Vagina (tissue), 2 donors: ENCODE measurements around the gene SSBP2. TPM values are rescaled to one million over a fixed set of nuclear protein-coding genes. Genes with fewer than 3 reads are reported as not detected.
"Not testable (repeated sequence)": the region's sequence is repeated elsewhere in the genome, so short reads cannot be mapped to it uniquely, and the experiment has no call there.

Experiments
- DNase-seq, 2 donors: peaks; one replicate each; pipeline ENCODE4 v3.0.0-alpha.2; 2017; ENCODE audit errors: extremely low spot score in 2 of 2
- H3K27ac ChIP-seq: fragments of 200-600 bp; sonication (generic); one replicate; pipeline ENCODE4 v1.5.1; 2019
- H3K27me3 ChIP-seq: fragments of 200-600 bp; sonication (generic); one replicate; pipeline ENCODE4 v1.5.1; 2019
- H3K36me3 ChIP-seq, 2 donors: fragments of 200-600 bp; sonication (generic); one replicate each; pipeline ENCODE4 v1.5.1; 2017 to 2019
- H3K4me1 ChIP-seq: fragments of 200-600 bp; sonication (generic); one replicate; pipeline ENCODE4 v1.5.1; 2019
- H3K4me3 ChIP-seq, 2 donors: fragments of 200-600 bp; sonication (generic); 1 replicate in 1 of 2; 2 replicates in 1 of 2; pipeline ENCODE4 v1.5.1; 2016 to 2019
- H3K9me3 ChIP-seq: fragments of 200-600 bp; sonication (generic); one replicate; pipeline ENCODE4 v1.5.1; 2019
- CTCF ChIP-seq, 3 experiments: fragments of 450-650 bp in 2 of 3; fragments of 200-600 bp in 1 of 3; sonication (generic) in 1 of 3; IDR thresholded peaks; one replicate each; pipeline ENCODE4 v1.5.1; 2017 to 2019; ENCODE audit warnings: antibody characterized with exemption in 3 of 3, mild to moderate bottlenecking in 2 of 3, moderate library complexity in 2 of 3
- POLR2A ChIP-seq, 2 donors: fragments of 450-650 bp; IDR thresholded peaks; one replicate each; pipeline ENCODE4 v1.6.1; 2017; ENCODE audit warnings: antibody characterized with exemption in 2 of 2, mild to moderate bottlenecking in 2 of 2, moderate library complexity in 2 of 2
- POLR2AphosphoS5 ChIP-seq, 2 donors: sonication (generic); formaldehyde crosslinking; IDR thresholded peaks; one replicate each; pipeline ENCODE4 v1.9.0; 2017; ENCODE audit warnings: antibody characterized with exemption in 2 of 2, mild to moderate bottlenecking in 2 of 2, low read depth in 1 of 2; ENCODE audit not compliant: insufficient read depth in 1 of 2
- intact Hi-C: fragments of 100-400 bp; cut with DNase I; formaldehyde crosslinking; loops from one replicate; pipeline ENCODE4 v1.15.1; 2023
- total RNA-seq: library from RNA; depleted of rRNA; stranded (reverse); fragments of >200 nt; gene quantifications from one replicate; pipeline ENCODE4 v1.2.3, GENCODE V29; 2016

Gene SSBP2
- total RNA-seq, 1 donor from 2014 or later: 66.3 TPM

GRCh38 chr5:81408496-81408895 lies 342.4 kb downstream of the SSBP2 start:
- H3K4me1 ChIP-seq: no peaks in the 10 kb centered on the region
- DNase-seq: no peak
- TF ChIP-seq CTCF (IDR thresholded peaks at IDR 0.05) (no peak), POLR2AphosphoS5 (IDR thresholded peaks at IDR 0.05; ENCODE audit: insufficient read depth in 1 of 2, low read depth in 1 of 2) (no peak), POLR2A (IDR thresholded peaks at IDR 0.05) (no peak)
- no peaks in the 10 kb centered on the region for H3K36me3 ChIP-seq
- intact Hi-C loops: no loop called here
- no peak overlapping the region for H3K4me3 ChIP-seq
- H3K9me3 ChIP-seq: no peaks in the 10 kb centered on the region
- no peak overlapping the region for H3K27ac ChIP-seq
- no peaks in the 10 kb centered on the region for H3K27me3 ChIP-seq

GRCh38 chr5:81407811-81408210 lies 343.1 kb downstream of the SSBP2 start:
- H3K4me1 ChIP-seq, H3K9me3 ChIP-seq, H3K36me3 ChIP-seq, intact Hi-C loops, DNase-seq, H3K27ac ChIP-seq, H3K27me3 ChIP-seq, H3K4me3 ChIP-seq: not testable (repeated sequence)

DNA sequence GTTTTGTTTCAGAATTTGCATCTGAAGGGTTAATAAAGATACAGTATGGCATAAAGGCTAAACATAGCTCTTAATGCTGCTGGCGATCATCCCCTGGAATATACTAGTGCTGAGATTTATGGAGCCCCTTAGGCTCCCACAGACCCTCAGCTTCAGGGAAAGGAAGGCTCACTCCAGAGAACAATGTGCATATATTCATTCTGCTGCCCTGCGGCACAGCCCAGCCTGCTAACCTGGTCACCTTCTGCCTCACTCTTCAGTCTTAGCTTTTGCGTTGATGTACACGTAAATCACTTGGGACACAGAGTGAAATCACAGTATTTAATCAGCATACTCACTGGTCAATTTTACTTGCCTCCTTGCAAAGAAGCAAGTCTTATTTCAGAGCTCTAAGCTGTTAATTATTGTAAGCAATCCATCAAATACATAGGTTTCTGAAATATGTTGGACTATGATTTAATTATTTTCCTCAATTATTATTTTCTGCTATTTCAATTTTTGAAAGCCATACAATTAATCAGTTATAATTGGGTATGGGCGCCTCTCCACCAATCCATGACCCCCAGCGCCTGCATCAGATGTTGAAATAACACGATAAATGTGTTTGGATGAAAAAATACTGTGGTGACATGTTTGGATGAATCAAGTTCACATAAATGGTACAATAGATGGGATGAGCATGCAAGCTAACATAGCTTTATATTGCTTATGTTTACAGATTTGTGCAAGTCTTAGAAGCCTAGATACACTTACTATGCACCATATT lies 345.6 kb downstream of the SSBP2 start:
- H3K4me1 ChIP-seq: no peaks in the 10 kb centered on the region
- no peak for TF ChIP-seq CTCF (IDR thresholded peaks at IDR 0.05)
- TF ChIP-seq POLR2AphosphoS5 (IDR thresholded peaks at IDR 0.05; ENCODE audit: insufficient read depth in 1 of 2, low read depth in 1 of 2): no peak
- TF ChIP-seq POLR2A (IDR thresholded peaks at IDR 0.05): no peak
- H3K4me3 ChIP-seq: no peak overlapping the region
- no peak overlapping the region for H3K27ac ChIP-seq
- H3K27me3 ChIP-seq: no peaks in the 10 kb centered on the region
- intact Hi-C loops: no loop called here
- no peaks in the 10 kb centered on the region for H3K9me3 ChIP-seq
- no peak for DNase-seq
- no peaks in the 10 kb centered on the region for H3K36me3 ChIP-seq

DNA sequence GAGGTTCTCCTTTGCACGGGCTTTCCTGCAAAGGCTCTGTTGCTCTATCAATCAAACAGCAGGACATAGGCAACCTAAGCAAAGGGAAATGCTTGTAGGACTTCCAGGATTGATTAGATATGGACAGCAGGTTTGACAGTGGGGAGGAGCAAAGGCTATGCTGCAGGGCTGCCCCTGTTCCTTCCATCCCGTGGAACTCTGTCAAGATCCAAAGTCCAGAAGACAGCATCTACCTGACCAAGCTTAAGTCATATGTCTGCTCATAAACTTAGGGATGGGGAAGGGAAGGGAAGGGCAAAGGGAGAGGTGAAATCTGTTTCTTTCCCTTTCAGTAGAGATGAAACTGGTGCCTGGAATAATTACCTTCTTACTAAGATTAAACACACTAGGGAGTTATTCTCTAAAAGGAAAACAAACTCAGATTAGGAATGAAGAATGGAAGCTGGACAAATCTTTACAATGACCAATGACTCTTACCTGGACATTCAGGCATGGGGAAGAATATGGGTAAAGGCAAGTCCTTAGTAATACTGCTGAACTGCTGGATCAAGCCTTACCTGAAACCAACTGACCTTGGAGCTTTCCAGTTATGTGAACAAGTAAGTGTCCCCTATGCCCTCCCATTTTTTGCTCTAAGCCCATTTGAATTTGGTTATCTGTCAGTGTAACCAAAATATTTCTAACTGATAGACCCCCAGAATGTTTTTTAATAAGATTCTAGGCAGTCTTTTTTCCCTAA lies 348.5 kb downstream of the SSBP2 start:
- no peaks in the 10 kb centered on the region for H3K27me3 ChIP-seq
- no peak overlapping the region for H3K4me3 ChIP-seq
- intact Hi-C loops: no loop called here
- no peak for DNase-seq
- no peaks in the 10 kb centered on the region for H3K4me1 ChIP-seq
- no peaks in the 10 kb centered on the region for H3K9me3 ChIP-seq
- no peaks in the 10 kb centered on the region for H3K36me3 ChIP-seq
- TF ChIP-seq POLR2AphosphoS5 (IDR thresholded peaks at IDR 0.05; ENCODE audit: insufficient read depth in 1 of 2, low read depth in 1 of 2) (no peak), CTCF (IDR thresholded peaks at IDR 0.05) (no peak), POLR2A (IDR thresholded peaks at IDR 0.05) (no peak)
- H3K27ac ChIP-seq: no peak overlapping the region

DNA sequence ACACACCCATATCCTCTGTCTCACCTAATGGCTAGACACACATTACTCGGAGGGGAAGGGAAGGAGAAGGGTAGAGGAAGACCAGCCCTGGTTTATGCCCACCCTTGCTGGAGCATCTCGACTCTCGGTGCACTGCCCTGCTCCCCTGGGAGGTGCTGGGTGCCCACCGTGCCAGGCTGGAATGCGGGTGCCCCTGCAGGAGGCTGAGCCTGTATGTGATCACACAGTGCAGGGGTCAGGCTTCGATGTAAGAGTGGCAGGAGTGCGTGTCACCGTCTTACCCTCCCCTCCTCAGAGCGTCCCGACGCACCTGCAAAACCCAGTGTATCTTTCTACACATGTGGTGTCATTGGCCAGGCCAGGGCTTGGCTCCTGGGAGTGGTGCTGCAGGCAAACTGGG lies 349.6 kb downstream of the SSBP2 start:
- Histone ChIP-seq H3K27ac (no peak overlapping the region), H3K9me3 (no peaks in the 10 kb centered on the region), H3K4me1 (no peaks in the 10 kb centered on the region), H3K27me3 (no peaks in the 10 kb centered on the region), H3K4me3 (no peak overlapping the region), H3K36me3 (no peaks in the 10 kb centered on the region)
- no peak for TF ChIP-seq POLR2AphosphoS5 (IDR thresholded peaks at IDR 0.05; ENCODE audit: insufficient read depth in 1 of 2, low read depth in 1 of 2)
- TF ChIP-seq POLR2A (IDR thresholded peaks at IDR 0.05): no peak
- no peak for TF ChIP-seq CTCF (IDR thresholded peaks at IDR 0.05)
- DNase-seq: no peak
- intact Hi-C loops: no loop called here
